GM23248 (cell line): ENCODE results near the gene BCL2L13.

Experiments
- EZH2 ChIP-seq: fragments of 200-600 bp; sonication (generic); IDR thresholded peaks from 2 replicates; pipeline ENCODE4 v1.6.1; 2018; ENCODE audit warnings: antibody characterized with exemption, mild to moderate bottlenecking; ENCODE audit not compliant: insufficient read depth, poor library complexity, severe bottlenecking
- EZH2phosphoT487 ChIP-seq: fragments of 200-600 bp; sonication (generic); IDR thresholded peaks from 2 replicates; pipeline ENCODE4 v1.6.1; 2018; ENCODE audit warnings: antibody characterized with exemption, moderate library complexity, mild to moderate bottlenecking, low read depth; ENCODE audit not compliant: insufficient read depth

DNA sequence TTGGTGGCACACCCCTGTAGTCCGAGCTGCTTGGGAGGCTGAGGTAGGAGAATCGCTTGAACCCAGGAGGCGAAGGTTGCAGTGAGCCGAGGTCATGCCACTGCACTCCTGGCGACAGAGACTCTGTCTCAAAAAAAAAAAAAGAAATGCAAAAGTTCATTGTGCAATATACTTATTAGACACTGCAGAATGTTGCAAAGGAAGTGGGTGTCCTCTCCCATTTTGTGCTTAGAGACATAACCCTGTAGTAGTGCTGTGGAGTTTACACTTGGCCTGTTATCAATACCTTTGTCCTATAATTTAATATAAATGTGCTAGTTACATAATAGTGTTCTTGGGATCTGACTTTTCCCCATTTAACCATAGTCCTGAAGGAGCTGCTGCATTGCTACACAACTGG is 9.4 kb downstream of the BCL2L13 start:
- TF ChIP-seq EZH2 (no peak), EZH2phosphoT487 (no peak)
